HuH-7.5 (cell line): ENCODE results near the gene TEX54.
"Not testable (repeated sequence)": the region's sequence is repeated elsewhere in the genome, so short reads cannot be mapped to it uniquely, and the experiment has no call there.

Experiments
- DNase-seq: peaks from one replicate; pipeline ENCODE4 v3.0.0; 2011; ENCODE audit warnings: low spot score

Gene TEX54

GRCh38 chr11:62855571-62856332 is 23.1 kb upstream of the TEX54 start:
- peak; percentile 83 for DNase-seq

GRCh38 chr11:62854825-62855570 is 22.4 kb upstream of the TEX54 start:
- no peak for DNase-seq

- DNase-seq = no peak
Measured at GRCh38 chr11:62854013-62854824, 21.6 kb upstream of the TEX54 start.

GRCh38 chr11:62853279-62853965 is 20.8 kb upstream of the TEX54 start:
- DNase-seq = no peak

GRCh38 chr11:62852523-62853188 is 20.0 kb upstream of the TEX54 start:
- no peak for DNase-seq

GRCh38 chr11:62851807-62852522 is 19.3 kb upstream of the TEX54 start:
- DNase-seq = no peak

- no peak for DNase-seq
Measured at GRCh38 chr11:62850911-62851806, 18.5 kb upstream of the TEX54 start.

- no peak for DNase-seq
Measured at GRCh38 chr11:62847767-62848314, 15.2 kb upstream of the TEX54 start.

GRCh38 chr11:62846177-62846576 is 13.5 kb upstream of the TEX54 start:
- no peak for DNase-seq

- DNase-seq = no peak
Measured at GRCh38 chr11:62844154-62844553, 11.5 kb upstream of the TEX54 start.

- DNase-seq = no peak
Measured at GRCh38 chr11:62843466-62843865, 10.8 kb upstream of the TEX54 start.

GRCh38 chr11:62842891-62843290 is 10.2 kb upstream of the TEX54 start:
- not testable (repeated sequence) for DNase-seq

- DNase-seq = no peak
Measured at GRCh38 chr11:62842171-62842741, 9.6 kb upstream of the TEX54 start.

- peak; percentile 86 for DNase-seq
Measured at GRCh38 chr11:62841361-62842170, 8.9 kb upstream of the TEX54 start.

- not testable (repeated sequence) for DNase-seq
Measured at GRCh38 chr11:62840721-62841360, 8.2 kb upstream of the TEX54 start.

GRCh38 chr11:62839050-62839945 is 6.7 kb upstream of the TEX54 start, which contains the start of gene WDR74:
WDR74 (minus strand) TSS chr11:62839590; CDS start chr11:62839570, 20 bp downstream.
- peak; percentile 69 for DNase-seq
